ENCODE data around the gene DAB1. TPM values are rescaled to one million over a fixed set of nuclear protein-coding genes. Genes with fewer than 3 reads are reported as not detected.

DAB1 gene
- total and polyA plus RNA-seq, 10 of the 15 experiments (the other 5 are each of a cell fraction or from before 2014, with no cell fraction given): 0.02 to 0.10 (median 0.03) TPM; not detected in 5

GRCh38 chr1:57348921-57349320 is 74.9 kb downstream of the DAB1 start:
- TF ChIP-seq CUX1 (IDR thresholded peaks at IDR 0.05; ENCODE audit: insufficient replicate concordance, low read depth, low read length): no peak
- TF ChIP-seq SP1 (IDR thresholded peaks at IDR 0.05; ENCODE audit: low read depth, low read length): no peak
- TF ChIP-seq TCF7 (IDR thresholded peaks at IDR 0.05; ENCODE audit: borderline replicate concordance): no peak
- ChIA-PET POLR2A (no interaction called here), CTCF (interaction anchor here (1.0 kb wide), 1 partner anchor 66 kb away, joined by 3 read pairs; no protein-coding TSS in a partner anchor), RAD21 (ENCODE audit: unreplicated experiment) (no interaction called here), SMC1A (ENCODE audit: uncharacterized antibody, unreplicated experiment) (no interaction called here)
- no peak overlapping the region for H3K4me2 ChIP-seq (ENCODE audit: control insufficient read depth, insufficient read depth)
- H2AFZ ChIP-seq (ENCODE audit: control insufficient read depth, low read depth, low read length): no peak overlapping the region
- no peak for ATAC-seq
- no peak overlapping the region for H3K4me3 ChIP-seq
- no peaks in the 10 kb centered on the region for H3K79me2 ChIP-seq (ENCODE audit: control insufficient read depth, insufficient read depth, low read length)
- no peaks in the 10 kb centered on the region for H3K27me3 ChIP-seq (replicated peaks in 1 of 2; ENCODE audit: control insufficient read depth in 2 of 2, insufficient read depth in 2 of 2, low read length in 1 of 2)
- FAIRE-seq: no peak
- no peaks in the 10 kb centered on the region for H3K9me3 ChIP-seq (replicated peaks; ENCODE audit: control insufficient read depth, insufficient read depth, low read length)
- DNase-seq (ENCODE audit: low read depth, low spot score): no peak
- intact Hi-C loops (cut with micrococcal nuclease; ENCODE audit: unreplicated experiment) (no loop called here), in situ Hi-C loops (cut with MboI) (no loop called here)
- H3K27ac ChIP-seq (ENCODE audit: control insufficient read depth, insufficient read depth): no peak overlapping the region
- no peak overlapping the region for H3K9ac ChIP-seq (ENCODE audit: control insufficient read depth, insufficient read depth, low read length)
- H3K36me3 ChIP-seq (ENCODE audit: control insufficient read depth in 2 of 2, insufficient read depth in 2 of 2, low read length in 1 of 2): no peaks in the 10 kb centered on the region
- BruUV-seq (replicated peaks): no TSS peak
- H3K4me1 ChIP-seq (ENCODE audit: control insufficient read depth, insufficient read depth, low read length): no peaks in the 10 kb centered on the region
- H4K20me1 ChIP-seq (ENCODE audit: control insufficient read depth, insufficient read depth): no peaks in the 10 kb centered on the region
- WGBS (ENCODE audit: insufficient coverage, insufficient replicate concordance, low lambda C conversion rate, missing lambda C conversion rate): 0% methylated on average over 1 of the region's 1 CpG
